GM21360 (cell line): Measurements from ENCODE around the gene OR52J3.
"Not testable (repeated sequence)": the region's sequence is repeated elsewhere in the genome, so short reads cannot be mapped to it uniquely, and the experiment has no call there.

ENCODE experiments used
- ATAC-seq: cut with Tn5 transposase; IDR thresholded peaks from one replicate; pipeline ENCODE4 v1.9.1; 2021; ENCODE audit warnings: mild to moderate bottlenecking, moderate library complexity; ENCODE audit not compliant: unreplicated experiment

OR52J3 gene

DNA sequence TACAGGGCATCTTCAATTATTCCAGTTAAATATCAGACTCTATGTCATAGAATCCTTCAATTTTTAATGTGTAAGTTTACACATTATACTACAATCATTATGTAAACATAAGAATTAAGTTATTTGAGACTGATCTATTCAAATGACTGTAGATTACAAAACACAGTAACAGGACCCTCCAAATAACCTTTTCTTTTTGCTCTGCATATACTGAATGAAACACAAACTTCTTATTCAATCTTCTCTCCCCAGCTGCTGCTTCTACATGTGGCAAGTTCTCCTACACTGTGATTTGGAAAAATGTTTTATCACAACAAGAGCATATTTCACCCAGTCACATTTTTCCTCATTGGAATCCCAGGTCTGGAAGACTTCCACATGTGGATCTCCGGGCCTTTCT is at the start of gene OR52J3:
OR52J3 (plus strand) TSS at position 301 of the 400 bp plus-strand sequence; CDS start at position 301, 0 bp downstream.
- ATAC-seq: no peak

DNA sequence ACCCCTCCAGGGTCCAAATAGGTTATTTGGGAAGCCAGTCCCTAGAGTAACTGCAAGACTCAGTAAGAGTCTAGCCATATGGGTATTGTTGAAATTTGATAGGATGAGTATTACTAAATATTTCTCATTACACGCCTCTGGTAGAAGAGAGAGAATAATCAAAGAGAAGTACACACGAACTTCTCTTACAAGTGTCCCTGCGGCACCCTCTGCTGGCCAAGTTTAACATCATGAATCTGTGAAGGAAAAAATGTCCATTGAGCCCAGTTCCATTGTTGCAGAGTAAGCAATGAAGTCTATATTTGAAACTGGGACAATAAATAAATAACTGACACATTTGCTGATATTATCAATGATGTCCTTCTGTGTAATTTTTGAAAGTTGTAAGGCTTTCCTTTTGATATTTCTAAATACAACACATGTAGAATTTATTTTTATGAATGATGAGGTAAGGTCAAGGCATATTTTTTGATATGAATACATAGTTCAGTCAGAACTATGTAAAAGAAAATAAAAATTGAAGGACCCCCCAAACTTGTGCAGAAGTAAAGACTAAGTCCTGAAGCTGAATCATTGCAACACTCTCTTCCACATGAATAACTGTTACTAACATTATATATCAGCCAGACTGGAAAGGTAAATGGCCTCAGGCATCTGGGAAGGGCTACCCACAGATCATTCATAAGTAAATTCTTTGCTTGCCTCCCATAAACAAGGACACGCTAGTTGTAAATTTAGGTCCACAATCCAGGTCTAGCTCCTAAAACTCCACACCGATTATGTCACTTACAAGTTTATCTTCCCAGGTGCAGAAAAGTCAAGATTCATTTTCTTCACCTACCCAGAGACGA is 41.7 kb upstream of the OR52J3 start:
- ATAC-seq: no peak

DNA sequence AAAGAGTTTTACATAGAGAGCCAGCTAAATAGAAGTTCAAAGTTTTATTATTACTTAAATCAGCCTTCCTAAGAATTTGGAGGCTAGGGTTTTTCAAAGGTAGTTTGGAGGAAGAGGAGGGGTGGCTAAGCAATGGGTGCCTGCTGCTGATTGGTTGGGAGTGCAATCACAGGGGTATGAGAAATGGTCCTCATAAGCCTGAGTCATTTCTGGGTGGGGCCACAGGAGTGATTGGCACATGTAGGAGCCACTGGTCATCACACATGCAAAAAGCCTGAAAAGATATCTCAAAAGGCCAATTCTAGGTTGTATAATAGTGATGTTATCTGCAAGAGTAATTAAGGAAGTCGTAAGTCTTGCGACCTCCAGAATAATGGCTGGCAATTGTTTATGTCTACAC is 38.8 kb upstream of the OR52J3 start:
- no peak for ATAC-seq

DNA sequence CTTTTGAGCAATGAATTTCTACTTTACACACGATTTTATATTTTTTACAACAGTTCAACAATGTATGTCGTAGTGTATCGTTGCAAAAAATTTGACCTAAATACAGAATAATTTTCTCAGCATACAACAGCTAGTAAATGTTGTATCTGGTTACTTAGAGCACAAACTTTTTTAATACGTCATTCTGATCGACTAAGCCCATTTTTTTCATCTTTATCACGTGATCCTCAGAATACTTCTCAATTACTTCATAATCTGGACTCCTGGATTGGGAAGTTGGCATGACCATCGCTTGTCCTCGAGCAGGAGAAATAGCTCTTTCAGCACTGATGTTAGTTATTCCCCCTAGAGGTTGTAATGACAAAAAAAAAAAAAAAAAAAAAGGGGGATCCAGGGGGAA is 35.1 kb upstream of the OR52J3 start:
- ATAC-seq: no peak

DNA sequence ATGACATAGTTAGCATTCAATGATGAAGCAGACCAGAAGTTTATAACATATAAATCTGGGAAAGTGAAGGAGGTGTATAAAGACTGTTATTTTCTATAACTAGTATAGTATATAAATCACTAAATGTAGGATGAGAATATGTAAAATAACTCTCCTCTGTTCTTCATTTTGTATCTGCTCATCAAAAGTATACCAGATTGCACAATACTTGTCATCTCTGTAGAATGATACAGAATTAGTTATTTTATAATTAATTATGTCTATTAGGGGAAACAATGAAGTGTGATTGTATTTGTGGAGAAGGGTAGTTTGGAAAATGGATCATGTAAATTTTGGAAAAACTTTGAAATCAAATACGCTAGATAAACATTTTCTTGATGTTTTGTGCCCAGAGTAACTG is 33.3 kb upstream of the OR52J3 start:
- ATAC-seq: no peak

DNA sequence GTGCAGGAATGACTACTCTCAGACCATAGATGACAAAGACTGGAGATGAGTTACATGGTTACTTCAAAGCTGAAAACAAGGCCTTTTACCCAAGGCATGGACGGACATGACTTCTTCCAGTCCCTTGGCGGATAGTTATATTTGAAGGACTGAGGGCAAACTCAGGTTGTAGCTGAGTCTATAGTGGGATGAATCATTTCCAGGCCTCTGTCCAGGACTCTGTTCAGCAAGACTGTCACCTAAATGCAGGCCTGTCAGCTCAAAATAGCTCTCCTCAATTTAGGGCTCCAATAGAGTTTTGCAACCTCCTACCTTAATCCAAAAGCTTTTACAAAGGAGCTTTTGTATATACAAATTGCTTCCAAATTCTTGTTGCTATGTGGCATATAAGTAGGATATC is 24.3 kb upstream of the OR52J3 start:
- ATAC-seq: no peak

DNA sequence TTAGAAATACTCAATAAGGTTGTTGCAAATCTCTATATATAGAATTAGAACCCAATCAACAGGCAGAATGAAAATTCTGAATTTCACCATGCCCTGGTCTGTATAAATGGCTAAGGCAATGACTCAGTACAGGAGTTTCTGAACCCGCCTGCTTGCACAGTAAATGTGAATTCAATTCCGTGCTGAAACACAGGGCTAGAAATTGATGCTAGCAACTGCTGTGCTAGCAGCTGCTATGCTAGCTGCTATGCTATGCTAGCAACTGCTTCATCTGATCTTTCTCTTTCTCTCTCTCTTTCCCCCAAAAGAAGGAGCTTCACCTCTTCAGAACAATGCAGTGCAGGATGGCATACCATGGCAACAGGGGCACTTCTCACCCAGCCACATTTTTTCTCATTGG is 9.7 kb upstream of the OR52J3 start:
- ATAC-seq: no peak

DNA sequence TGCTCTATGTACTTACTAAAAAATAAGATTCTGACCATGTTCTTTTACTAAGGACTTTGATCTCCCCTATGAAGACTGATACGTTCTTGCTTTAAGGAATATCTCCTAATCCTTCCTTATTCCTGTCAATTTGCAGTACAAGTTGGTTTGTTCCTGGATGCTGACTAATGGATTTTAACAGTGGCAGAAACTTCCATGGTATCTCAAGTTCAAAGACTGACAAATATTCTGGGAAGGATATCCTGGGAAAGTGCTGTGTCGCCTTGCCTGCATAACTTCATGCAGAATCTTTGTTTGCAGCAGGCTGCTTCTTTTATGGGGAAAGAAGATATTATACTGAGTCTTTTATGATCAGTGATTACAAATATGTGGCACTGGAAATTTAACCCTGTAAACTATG is 8.4 kb upstream of the OR52J3 start:
- no peak for ATAC-seq

DNA sequence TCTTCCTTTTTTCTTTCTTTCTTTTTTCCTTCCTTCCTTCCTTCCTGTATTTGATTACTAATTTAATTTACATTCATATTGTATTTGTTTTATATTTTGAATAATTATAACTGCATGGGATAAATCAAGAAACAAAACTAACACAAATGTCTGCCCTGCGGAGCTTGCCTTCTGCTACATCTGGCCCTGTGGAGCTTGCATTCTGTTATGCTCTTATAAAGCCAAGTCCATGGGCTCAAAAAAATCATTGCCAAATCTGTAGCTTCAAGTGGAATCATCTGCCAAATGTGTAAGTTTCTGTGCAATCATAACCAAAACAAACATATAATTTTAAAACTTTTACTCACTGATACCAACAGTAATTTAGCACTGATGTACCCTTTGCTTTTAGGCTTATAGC is 8.0 kb upstream of the OR52J3 start:
- ATAC-seq: no peak

DNA sequence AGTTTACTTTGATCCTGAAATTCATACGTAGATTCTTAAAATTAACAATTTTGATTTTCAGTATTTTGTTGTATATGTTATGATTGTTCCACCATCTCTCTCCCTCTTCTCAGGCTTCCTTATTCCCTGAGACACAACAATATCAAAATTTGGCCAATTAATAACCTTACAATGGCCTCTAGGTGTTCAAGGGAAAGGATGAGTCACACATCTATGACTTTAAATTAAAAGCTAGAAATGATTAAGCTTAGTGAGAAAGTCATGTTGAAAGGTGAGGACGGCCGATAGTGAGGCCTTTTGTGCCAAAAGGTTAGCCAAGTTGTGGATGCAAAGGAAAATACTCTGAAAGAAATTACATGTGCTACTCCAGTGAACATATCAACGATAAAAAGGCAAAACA is 5.5 kb upstream of the OR52J3 start:
- no peak for ATAC-seq

DNA sequence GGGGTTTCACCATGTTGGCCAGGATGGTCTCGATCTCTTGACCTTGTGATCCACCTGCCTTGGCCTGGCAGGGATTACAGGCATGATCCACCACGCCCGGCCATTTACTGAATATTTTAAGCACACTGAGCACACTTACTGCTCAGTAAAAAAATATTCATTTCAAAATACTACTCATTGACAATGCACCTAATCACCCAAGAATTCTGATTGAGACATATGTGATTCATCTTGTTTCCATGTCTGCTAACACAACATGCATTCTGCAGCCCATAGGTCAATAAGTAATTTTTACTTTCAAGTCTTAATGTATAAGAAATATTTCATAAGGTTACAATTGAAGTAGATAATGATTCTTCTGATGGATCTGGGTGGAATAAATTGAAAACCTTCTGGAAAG is 4.2 kb upstream of the OR52J3 start:
- ATAC-seq: no peak

DNA sequence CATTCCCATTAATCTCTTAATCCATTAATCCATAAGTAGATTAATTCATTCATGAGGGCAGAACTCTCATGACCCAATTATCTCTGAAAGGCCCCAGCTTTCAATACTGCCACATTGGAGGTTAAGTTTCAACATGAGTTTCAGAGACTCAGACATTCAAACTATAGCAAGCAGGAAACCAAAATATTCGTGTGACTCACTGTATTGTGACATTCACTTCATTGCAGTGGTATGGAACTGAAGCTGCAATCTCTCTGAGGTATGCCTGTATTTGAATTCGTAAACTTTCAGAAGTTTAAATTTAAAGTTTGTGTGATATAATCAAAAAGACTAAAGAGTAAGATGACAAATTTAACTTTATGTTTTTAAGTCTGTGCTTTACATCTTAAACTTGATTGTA is 2.9 kb upstream of the OR52J3 start:
- ATAC-seq: no peak

DNA sequence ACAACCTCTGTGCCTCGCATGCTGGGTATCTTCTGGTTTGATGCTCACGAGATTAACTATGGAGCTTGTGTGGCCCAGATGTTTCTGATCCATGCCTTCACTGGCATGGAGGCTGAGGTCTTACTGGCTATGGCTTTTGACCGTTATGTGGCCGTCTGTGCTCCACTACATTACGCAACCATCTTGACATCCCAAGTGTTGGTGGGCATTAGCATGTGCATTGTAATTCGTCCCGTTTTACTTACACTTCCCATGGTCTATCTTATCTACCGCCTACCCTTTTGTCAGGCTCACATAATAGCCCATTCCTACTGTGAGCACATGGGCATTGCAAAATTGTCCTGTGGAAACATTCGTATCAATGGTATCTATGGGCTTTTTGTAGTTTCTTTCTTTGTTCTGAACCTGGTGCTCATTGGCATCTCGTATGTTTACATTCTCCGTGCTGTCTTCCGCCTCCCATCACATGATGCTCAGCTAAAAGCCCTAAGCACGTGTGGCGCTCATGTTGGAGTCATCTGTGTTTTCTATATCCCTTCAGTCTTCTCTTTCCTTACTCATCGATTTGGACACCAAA is 516 bp downstream of the OR52J3 start:
- no peak for ATAC-seq

DNA sequence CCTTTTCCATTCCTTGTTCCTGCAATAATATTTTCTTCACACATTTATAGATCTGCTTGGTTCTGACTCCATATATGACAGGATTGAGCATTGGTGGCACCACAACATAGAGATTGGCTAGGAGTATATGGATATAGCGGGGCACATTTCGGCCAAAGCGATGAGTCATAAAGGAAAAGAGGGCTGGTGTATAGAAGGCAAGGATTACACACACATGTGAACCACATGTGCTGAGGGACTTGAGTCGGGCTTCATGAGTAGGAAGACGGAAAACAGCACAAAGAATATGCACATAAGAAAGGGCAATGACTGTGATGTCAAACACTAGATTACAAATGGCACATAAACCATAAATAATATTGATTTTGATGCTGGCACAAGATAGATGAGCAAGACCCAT is 12.4 kb downstream of the OR52J3 start:
- not testable (repeated sequence) for ATAC-seq

DNA sequence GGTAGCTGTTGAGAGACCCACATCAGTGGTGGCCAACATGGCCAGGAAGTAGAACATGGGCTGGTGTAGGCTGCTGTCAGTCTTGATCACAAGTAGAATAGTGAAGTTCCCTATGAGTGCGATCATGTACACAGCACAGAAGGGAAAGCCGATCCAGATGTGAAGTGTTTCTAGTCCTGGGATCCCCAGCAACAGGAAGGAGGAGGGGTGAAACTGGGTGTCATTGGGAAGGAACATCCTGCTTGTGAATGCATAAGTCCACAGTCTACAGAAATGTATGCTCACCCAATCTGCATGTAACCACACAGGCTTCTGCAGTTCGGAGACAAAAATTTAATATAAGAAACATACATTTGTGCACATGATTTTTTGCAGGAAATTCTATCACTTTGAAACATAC is 13.1 kb downstream of the OR52J3 start, which contains the start of gene OR52E2:
OR52E2 (minus strand) TSS at position 237 of the 400 bp plus-strand sequence; CDS start at position 237, 0 bp downstream.
- ATAC-seq: no peak

DNA sequence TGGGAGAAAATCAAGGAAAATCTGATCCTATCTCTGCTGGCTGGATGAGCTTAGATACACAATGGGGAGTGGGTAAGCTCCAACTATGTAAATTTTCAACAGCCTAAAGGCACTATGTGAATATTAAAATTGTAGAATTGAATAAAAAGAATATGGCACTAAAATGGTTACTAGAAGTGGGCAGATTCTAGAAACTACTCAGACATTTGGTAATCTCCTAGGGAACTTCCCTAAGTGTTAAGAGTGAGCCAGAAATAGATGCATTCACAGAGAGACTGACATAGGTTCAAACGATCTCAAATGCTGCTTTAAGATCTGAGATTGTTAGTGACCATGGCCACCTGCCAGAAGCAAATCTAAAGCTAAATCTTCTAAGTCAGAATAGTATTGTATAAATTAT is 18.7 kb downstream of the OR52J3 start:
- ATAC-seq: no peak

DNA sequence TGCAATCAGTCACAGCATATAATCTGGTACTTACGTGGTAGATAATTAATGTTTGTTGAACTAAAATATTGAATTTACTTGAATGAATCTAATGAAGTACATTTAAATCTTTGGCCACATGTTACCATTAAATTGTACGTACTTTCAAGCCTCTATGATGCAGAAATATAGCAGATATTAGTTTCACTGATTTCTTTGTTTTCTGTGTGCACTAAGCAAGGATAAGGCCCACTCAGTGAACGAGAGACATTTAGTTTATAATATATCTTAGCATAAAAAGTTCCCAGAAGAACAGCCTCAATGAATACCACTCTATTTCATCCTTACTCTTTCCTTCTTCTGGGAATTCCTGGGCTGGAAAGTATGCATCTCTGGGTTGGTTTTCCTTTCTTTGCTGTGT is 22.9 kb downstream of the OR52J3 start, which contains the start of gene OR52E1:
OR52E1 (plus strand) TSS at position 301 of the 400 bp plus-strand sequence.
- no peak for ATAC-seq

DNA sequence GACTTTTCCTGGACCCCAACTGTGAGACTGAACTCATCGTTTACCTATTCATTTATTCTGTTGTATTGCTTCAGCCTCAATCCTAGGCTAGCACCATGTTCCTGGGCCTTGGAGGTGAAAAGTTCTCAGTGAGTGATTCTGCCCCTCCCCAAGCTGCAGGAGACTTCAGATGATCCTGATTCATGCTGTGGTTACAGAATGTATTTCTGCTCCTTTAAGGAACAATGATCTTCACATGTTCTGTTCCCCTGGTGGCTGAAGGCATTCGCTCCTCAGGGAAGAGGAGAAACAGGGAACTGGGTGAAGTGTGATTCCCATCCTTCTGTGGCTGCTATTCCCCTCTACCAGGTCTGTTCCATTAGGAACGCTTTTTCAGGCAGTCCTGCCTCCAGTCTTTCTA is 25.5 kb downstream of the OR52J3 start:
- ATAC-seq: no peak

DNA sequence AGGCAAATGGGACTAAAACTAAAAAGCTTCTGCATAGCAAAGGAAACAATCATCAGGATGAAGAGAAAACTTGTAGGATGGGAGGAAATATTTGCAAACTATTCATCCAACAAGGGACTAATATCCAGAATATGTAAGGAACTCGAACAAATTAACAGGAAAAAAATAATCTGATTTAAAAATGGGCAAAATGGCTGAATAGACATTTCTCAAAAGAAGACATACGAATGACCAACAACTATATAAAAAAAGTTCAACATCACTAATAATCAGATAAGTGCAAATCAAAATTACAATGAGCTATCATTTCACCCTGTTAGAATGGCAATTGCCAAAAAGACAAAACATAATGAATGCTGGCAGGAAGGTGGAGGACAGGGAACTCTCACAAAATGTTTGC is 35.1 kb downstream of the OR52J3 start:
- ATAC-seq: no peak

DNA sequence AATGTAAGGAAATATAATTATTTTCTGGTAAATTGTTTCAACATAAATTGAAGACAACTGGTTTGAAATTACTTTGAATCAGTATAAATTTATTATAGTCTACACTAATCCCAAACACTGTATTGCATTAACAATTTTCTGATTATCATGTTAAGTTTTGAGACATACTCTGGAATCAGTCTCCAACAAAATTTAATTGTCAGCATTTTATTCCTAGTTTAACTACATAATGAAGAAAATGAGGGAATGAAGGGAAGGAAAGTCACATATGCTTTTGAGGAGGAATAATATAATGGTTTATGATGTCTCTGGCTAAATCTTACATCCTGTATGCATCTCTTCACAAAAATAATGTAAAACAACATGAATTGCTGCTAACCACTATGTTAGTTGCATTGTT is 37.3 kb downstream of the OR52J3 start:
- no peak for ATAC-seq

DNA sequence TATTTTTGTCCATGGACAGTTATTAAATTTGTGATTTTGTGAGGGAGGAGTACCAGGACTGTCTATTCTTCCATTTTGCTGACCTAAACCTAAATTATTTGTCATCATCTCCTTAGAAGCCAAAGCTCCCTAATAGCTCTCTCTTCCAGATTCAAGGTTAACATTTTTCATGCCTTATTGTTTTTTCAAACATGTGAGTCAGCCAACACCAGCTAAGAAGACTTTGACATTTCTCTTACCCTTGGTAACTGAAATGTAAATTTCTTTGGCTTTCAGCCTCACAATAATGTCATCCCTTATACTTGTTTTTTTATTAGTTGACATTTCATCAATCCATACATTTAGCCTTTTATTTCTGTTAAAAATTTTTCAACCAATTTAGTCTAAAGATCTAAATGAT is 42.2 kb downstream of the OR52J3 start:
- no peak for ATAC-seq

DNA sequence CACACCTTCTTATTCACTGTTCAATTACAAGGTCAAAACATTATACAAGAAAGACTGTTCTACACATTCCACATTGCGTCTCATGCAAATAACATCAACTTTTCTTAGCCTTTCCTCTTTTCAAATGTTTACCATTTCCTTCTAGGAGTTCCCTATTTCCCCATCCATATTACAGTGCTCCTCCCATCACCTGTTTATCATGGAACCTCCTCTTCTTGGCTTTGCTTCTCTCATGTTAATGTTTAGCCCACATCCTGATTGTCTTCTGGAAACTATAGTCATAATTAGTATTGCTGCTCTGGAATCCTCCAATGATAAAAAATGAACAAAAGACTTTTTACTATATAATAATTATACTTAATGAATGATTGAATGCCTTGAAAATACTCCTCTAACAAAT is 44.3 kb downstream of the OR52J3 start:
- no peak for ATAC-seq
